ENCODE data around the gene MVB12B.

Gene MVB12B

DNA sequence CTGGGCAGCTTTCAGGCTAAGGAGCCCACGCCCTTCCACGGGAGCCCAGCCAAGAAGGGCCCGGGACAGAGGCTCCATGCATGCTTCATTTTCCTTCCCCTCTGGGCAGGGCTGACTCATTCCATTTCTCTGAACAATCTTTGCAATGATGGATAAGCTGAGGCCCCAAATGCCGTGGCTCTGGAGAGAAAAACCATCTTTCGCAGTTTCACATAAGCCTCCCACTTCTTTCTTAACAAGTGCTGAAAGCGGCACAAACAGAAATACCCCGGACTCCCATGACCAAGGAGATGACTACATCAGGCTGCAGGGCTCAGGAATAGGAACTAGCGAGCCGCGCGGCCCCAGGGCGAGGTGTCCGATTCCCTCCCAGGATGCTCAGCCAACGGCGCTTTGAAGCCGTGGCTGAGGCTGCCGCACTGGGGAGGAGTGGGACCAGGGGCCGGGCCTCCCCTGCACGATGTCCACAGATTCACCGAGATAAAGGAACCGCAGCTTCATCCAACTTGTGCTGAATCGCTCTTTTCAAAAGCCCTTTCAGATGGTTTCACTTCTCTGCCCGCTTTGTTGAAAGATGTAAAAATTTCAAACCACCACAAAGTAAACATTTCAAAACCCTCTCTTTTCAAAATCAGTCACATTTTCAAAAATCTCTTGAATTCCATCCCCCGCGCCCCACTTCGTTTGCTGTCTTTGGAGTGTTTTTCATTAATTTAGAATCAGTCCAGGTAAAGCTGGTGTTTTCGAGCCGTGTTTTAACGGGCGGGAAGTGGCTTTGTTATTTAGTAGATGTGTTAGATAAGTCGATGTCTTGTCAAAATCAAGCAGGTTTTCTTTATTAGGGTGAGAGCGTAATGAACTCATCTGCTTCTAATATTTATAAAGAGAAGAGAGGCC is 190.6 kb downstream of the MVB12B start:
- Histone ChIP-seq H3K27me3 (ENCODE audit: insufficient read depth, low read length) (peaks cover 56% of the 10 kb centered on the region), H3K36me3 (ENCODE audit: insufficient read depth, low read length) (no peaks in the 10 kb centered on the region), H3K27ac (ENCODE audit: low read depth, low read length) (peak overlapping the region; percentile 31; the same call in 1 of the 2 replicates), H3K4me3 (ENCODE audit: low read depth, low read length) (peak overlapping the region; percentile 81), H3K79me2 (ENCODE audit: control insufficient read depth, insufficient read depth, low read length, unreplicated experiment) (no peaks in the 10 kb centered on the region), H2AFZ (ENCODE audit: low read length, unreplicated experiment) (peak overlapping the region; percentile 98), H3K4me1 (ENCODE audit: control insufficient read depth, insufficient read depth, low read length, unreplicated experiment) (peaks cover 7% of the 10 kb centered on the region)

DNA sequence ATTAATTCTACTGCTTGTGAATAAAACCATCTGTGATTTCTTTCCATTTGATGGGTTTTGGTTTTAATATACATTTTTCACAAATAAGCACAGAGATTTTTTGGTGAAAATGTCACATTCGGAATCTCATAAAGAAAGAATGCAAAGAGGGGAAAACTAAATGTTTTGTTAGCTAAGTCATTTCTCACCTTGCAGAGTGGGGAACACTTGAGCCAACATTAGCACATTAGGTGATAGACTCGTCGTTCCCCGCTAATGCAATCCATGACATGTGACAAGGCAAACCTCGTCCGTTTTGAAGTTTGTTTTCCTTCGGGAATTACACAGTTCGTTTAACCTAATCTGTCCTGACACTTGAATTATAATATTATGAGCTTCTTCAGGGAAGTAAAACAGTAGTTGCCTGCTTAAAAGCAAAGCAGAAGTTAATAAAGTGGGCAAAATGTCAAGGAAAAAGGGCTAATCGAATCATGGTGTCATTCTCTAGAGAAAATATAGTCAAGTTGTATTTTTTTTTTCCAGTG is 191.3 kb downstream of the MVB12B start:
- no peak overlapping the region for H3K27ac ChIP-seq (ENCODE audit: low read depth, low read length)
- H2AFZ ChIP-seq (ENCODE audit: low read length, unreplicated experiment): peak overlapping the region; percentile 98

DNA sequence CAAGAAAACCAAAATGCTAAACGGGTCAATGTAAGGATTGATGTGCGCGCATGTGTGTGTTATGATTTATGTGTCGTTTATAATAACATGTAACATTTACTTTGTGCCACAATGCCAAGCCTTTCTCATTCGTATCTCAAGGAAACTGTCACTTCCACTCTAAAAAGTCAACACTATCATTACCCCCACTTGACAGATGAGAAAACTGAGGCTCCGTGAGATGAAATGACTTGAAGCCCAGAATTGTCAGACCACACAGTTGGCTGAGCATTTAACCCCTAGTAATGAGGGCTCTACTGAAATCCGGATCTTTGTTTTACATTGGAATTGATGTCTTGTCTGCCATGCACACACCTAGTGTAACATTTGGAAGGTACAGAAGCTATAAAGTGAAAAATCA is 192.1 kb downstream of the MVB12B start:
- Histone ChIP-seq H3K27ac (ENCODE audit: low read depth, low read length) (no peak overlapping the region), H3K4me3 (ENCODE audit: low read depth, low read length) (no peak overlapping the region), H3K27me3 (ENCODE audit: insufficient read depth, low read length) (peaks cover 52% of the 10 kb centered on the region), H3K4me1 (ENCODE audit: control insufficient read depth, insufficient read depth, low read length, unreplicated experiment) (peaks cover 7% of the 10 kb centered on the region), H2AFZ (ENCODE audit: low read length, unreplicated experiment) (no peak overlapping the region), H3K36me3 (ENCODE audit: insufficient read depth, low read length) (no peaks in the 10 kb centered on the region), H3K79me2 (ENCODE audit: control insufficient read depth, insufficient read depth, low read length, unreplicated experiment) (no peaks in the 10 kb centered on the region)

More for the DNA sequence above, 191.3 kb downstream of the MVB12B start:
- no peaks in the 10 kb centered on the region for H3K79me2 ChIP-seq (ENCODE audit: control insufficient read depth, insufficient read depth, low read length, unreplicated experiment)
- peaks cover 57% of the 10 kb centered on the region for H3K27me3 ChIP-seq (ENCODE audit: insufficient read depth, low read length)
- H3K4me3 ChIP-seq (ENCODE audit: low read depth, low read length): peak overlapping the region; percentile 81
- H3K4me1 ChIP-seq (ENCODE audit: control insufficient read depth, insufficient read depth, low read length, unreplicated experiment): peaks cover 7% of the 10 kb centered on the region
- H3K36me3 ChIP-seq (ENCODE audit: insufficient read depth, low read length): no peaks in the 10 kb centered on the region

DNA sequence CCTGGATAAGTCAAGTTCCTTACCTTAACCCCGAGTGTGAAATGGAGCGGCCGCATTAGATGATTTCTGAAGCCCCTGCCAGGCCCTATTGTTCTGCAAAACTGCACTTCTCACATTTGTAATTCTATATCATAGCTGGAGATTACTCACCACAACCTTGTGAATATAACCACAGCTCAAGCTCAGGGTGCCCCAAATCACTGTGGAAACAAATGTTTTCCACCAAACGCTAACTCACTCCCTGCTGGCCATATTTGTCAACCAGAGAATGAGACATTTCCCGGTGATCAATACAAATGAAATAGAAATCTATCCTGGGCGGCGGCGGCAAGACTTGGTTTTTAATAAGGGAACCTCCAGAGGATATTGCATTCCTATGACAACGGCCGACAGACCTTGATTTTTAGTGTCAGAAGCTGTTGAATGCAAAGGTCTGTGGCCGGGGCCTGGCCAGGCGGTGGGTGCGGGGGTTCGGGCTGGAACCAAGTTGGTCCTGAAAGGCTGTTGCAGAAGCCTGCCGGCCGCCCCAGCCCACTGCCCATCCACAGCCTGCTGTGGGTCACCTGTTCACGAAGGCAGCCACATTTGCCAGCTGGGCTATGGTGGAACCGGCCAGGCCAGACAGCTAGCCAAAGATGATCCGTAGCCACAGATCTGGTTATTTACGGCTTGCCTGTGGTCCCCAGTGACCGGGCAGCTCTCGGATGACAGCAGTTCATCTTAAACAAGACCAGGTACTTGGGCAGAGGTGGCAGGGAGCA is 193.2 kb downstream of the MVB12B start:
- Histone ChIP-seq H3K27ac (ENCODE audit: low read depth, low read length) (no peak overlapping the region), H3K4me3 (ENCODE audit: low read depth, low read length) (no peak overlapping the region), H3K36me3 (ENCODE audit: insufficient read depth, low read length) (no peaks in the 10 kb centered on the region), H3K79me2 (ENCODE audit: control insufficient read depth, insufficient read depth, low read length, unreplicated experiment) (no peaks in the 10 kb centered on the region), H3K4me1 (ENCODE audit: control insufficient read depth, insufficient read depth, low read length, unreplicated experiment) (peaks cover 7% of the 10 kb centered on the region), H3K27me3 (ENCODE audit: insufficient read depth, low read length) (peaks cover 60% of the 10 kb centered on the region), H2AFZ (ENCODE audit: low read length, unreplicated experiment) (no peak overlapping the region)

DNA sequence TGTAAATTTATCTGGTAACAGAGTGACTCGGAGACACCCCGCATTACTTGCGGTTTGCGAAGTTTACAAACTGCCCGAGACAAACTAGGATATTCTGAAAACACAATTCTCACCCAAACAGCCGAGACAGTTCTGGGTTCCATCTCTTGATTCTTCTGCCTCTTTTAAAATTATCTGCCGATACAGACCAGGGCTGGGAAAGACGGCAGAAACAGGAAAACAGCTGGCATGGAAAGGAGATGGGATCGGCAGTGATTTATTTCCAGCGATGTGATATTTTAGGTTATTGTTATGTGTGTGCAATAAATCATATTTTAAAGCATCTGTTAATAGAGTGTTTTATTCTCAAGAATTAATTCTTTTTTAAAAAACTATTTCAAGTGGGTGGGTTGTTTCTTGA is 193.8 kb downstream of the MVB12B start:
- Histone ChIP-seq H3K36me3 (ENCODE audit: insufficient read depth, low read length) (no peaks in the 10 kb centered on the region), H3K4me1 (ENCODE audit: control insufficient read depth, insufficient read depth, low read length, unreplicated experiment) (peaks cover 7% of the 10 kb centered on the region), H3K27ac (ENCODE audit: low read depth, low read length) (no peak overlapping the region), H3K79me2 (ENCODE audit: control insufficient read depth, insufficient read depth, low read length, unreplicated experiment) (no peaks in the 10 kb centered on the region), H2AFZ (ENCODE audit: low read length, unreplicated experiment) (no peak overlapping the region), H3K4me3 (ENCODE audit: low read depth, low read length) (no peak overlapping the region), H3K27me3 (ENCODE audit: insufficient read depth, low read length) (peaks cover 65% of the 10 kb centered on the region)

DNA sequence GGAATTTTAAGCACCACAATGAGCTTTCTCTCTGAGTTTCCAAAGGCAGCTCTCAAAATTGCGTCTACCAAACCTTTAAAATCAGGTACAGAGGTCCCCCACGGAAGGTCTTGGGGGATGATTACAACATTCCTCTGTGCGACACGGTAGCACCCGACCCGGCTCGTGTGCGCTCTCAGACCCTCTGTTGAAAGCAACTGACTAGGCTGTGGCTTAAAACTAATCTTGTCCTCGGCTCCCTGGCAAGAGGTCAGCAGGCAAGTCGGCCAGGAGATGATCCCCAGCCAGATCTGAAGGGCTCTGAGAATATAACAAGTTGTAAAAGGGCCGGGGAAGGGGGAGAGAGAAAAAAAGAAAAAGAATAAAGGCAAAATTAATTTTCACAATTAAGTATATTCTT is 194.5 kb downstream of the MVB12B start:
- no peak overlapping the region for H2AFZ ChIP-seq (ENCODE audit: low read length, unreplicated experiment)
- no peaks in the 10 kb centered on the region for H3K36me3 ChIP-seq (ENCODE audit: insufficient read depth, low read length)
- H3K4me3 ChIP-seq (ENCODE audit: low read depth, low read length): no peak overlapping the region
- H3K27ac ChIP-seq (ENCODE audit: low read depth, low read length): no peak overlapping the region
- H3K27me3 ChIP-seq (ENCODE audit: insufficient read depth, low read length): peaks cover 69% of the 10 kb centered on the region
- peaks cover 7% of the 10 kb centered on the region for H3K4me1 ChIP-seq (ENCODE audit: control insufficient read depth, insufficient read depth, low read length, unreplicated experiment)
- no peaks in the 10 kb centered on the region for H3K79me2 ChIP-seq (ENCODE audit: control insufficient read depth, insufficient read depth, low read length, unreplicated experiment)

DNA sequence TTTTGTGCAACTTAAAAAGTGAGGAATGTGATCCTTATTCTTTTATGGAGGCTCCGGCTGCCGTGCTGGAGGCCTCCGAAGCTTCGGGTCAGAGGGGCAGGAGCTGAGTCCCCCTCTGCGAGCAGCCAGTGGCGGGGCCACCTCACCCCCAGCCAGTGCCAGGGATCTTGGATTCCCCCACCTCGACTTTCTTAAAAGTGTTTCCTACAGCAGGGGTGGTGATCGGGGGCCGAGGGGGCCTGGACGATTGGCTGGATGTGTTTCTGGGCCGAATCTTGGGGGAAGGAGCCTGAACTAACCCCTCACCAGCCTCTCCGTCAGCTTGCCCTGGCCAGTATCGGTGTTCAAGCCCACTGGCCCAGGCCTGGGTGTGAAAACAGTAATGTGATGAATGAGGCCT is 194.9 kb downstream of the MVB12B start:
- Histone ChIP-seq H3K4me3 (ENCODE audit: low read depth, low read length) (no peak overlapping the region), H3K79me2 (ENCODE audit: control insufficient read depth, insufficient read depth, low read length, unreplicated experiment) (no peaks in the 10 kb centered on the region), H3K36me3 (ENCODE audit: insufficient read depth, low read length) (no peaks in the 10 kb centered on the region), H3K4me1 (ENCODE audit: control insufficient read depth, insufficient read depth, low read length, unreplicated experiment) (peaks cover 6% of the 10 kb centered on the region), H3K27me3 (ENCODE audit: insufficient read depth, low read length) (peaks cover 73% of the 10 kb centered on the region), H3K27ac (ENCODE audit: low read depth, low read length) (no peak overlapping the region), H2AFZ (ENCODE audit: low read length, unreplicated experiment) (no peak overlapping the region)

DNA sequence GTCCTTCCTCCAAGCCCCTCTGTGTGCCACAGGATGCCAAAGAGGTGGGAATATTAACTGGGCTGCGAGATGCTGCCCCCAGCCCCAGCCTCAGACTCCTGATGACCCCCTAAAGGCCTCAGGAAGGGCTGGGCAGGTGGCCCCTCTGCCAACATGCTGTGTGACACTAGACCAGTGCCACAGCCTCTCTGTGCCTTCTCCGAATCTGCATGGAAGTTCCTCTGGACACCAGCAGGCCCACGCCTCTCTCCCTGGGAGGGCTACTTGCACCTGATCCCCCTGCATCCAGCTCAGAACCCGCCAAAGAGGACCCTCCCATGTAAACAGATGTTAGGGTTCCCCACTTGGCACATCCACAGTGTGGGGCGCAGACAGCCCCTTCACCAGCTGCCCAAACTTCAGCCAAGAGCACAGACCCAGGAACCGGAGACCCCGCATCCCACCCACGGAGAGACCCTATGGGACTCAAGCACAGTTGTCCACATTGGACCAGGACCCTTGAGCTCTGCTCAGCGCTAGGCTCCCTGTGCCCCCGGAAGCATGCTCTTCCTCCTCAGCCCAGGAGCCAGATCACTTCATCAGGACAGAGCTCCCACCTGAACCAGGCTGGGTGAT is 195.5 kb downstream of the MVB12B start:
- Histone ChIP-seq H2AFZ (ENCODE audit: low read length, unreplicated experiment) (no peak overlapping the region), H3K4me1 (ENCODE audit: control insufficient read depth, insufficient read depth, low read length, unreplicated experiment) (peaks cover 4% of the 10 kb centered on the region), H3K27me3 (ENCODE audit: insufficient read depth, low read length) (peaks cover 73% of the 10 kb centered on the region), H3K27ac (ENCODE audit: low read depth, low read length) (no peak overlapping the region), H3K36me3 (ENCODE audit: insufficient read depth, low read length) (no peaks in the 10 kb centered on the region), H3K79me2 (ENCODE audit: control insufficient read depth, insufficient read depth, low read length, unreplicated experiment) (no peaks in the 10 kb centered on the region), H3K4me3 (ENCODE audit: low read depth, low read length) (no peak overlapping the region)

DNA sequence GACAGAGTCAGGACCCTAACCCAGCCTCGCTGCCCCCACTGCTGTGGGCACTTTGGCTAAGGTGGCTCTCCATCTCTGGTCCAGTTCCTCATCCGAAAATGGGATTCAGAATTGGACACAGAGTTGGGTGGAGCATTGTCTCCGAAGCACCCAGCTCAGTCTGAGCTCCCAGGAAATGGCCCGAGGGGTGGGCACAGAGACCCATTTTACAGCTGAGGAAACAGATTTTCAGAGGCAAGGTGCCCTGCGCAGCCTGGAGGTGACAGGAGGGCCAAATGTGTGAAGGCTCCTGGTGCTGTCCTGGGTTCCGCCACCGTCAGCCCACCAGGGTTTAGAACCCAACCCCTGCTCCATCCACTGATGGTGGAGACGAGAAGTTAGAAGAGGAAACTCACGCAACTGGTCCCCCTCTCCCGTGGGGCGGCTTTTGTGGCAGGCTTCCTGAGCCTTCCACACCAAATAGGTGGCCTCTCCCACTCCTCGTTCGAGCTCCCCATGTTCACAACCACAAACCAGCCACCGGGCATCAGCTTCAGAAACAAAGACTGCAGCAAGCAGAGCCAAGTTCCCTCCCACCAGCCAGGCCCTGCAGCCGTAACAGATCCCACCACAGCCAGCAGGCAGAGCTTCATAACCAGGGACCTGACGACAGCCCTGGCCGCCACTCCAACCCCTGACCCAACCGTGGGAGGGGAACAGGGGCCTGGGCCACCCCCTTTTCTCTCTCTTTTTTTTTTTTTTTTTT is 196.2 kb downstream of the MVB12B start:
- Histone ChIP-seq H3K79me2 (ENCODE audit: control insufficient read depth, insufficient read depth, low read length, unreplicated experiment) (no peaks in the 10 kb centered on the region), H3K4me3 (ENCODE audit: low read depth, low read length) (no peak overlapping the region), H3K27me3 (ENCODE audit: insufficient read depth, low read length) (peaks cover 71% of the 10 kb centered on the region), H3K27ac (ENCODE audit: low read depth, low read length) (no peak overlapping the region), H3K36me3 (ENCODE audit: insufficient read depth, low read length) (no peaks in the 10 kb centered on the region), H2AFZ (ENCODE audit: low read length, unreplicated experiment) (no peak overlapping the region), H3K4me1 (ENCODE audit: control insufficient read depth, insufficient read depth, low read length, unreplicated experiment) (peaks cover 4% of the 10 kb centered on the region)

DNA sequence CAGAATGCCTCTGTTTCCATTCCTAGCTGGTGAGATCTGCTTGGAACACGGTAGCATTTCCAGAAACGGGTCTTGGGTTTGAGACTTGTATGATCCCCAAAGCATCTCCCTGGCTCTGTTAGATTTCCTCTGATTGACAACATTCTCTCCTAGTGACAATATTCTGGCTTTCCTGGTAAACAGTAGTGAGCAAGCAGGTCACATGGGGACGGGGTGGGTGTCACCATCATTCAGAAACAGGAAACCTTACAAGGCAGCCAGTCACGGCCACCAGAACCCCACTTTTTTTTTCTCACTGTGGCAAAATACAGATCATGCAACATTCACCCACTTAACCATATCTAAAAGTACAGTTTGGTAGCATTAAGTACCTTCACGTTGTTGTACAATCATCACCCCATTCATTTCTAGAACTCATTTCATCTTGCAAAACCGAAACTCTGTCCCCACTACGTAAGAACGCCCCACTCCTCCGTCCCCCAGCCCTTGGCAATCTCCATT is 197.0 kb downstream of the MVB12B start:
- no peak overlapping the region for H2AFZ ChIP-seq (ENCODE audit: low read length, unreplicated experiment)
- no peaks in the 10 kb centered on the region for H3K36me3 ChIP-seq (ENCODE audit: insufficient read depth, low read length)
- no peaks in the 10 kb centered on the region for H3K4me1 ChIP-seq (ENCODE audit: control insufficient read depth, insufficient read depth, low read length, unreplicated experiment)
- peaks cover 63% of the 10 kb centered on the region for H3K27me3 ChIP-seq (ENCODE audit: insufficient read depth, low read length)
- H3K27ac ChIP-seq (ENCODE audit: low read depth, low read length): no peak overlapping the region
- H3K4me3 ChIP-seq (ENCODE audit: low read depth, low read length): no peak overlapping the region
- no peaks in the 10 kb centered on the region for H3K79me2 ChIP-seq (ENCODE audit: control insufficient read depth, insufficient read depth, low read length, unreplicated experiment)

All from ACC112 (cell line).